IMR-90 (cell line): ENCODE data around the gene PKHD1. TPM values are rescaled to one million over a fixed set of nuclear protein-coding genes. Genes with fewer than 3 reads are reported as not detected.
"Not testable (repeated sequence)": the region's sequence is repeated elsewhere in the genome, so short reads cannot be mapped to it uniquely, and the experiment has no call there.

Source experiments
- ATAC-seq: fragments of 200-7000 bp; cut with Tn5 transposase; 2 replicates; pipeline ENCODE4 v1.9.1; 2020; ENCODE audit warnings: low read depth, mild to moderate bottlenecking, moderate library complexity
- BruUV-seq: library from RNA; stranded (reverse); fragments of 400-500 nt; replicated peaks from 2 replicates; lab custom pipeline; 2021; lab: Mats Ljungman, UMichigan
- CTCF ChIA-PET: fragments of 300-600 bp; formaldehyde crosslinking; extraction: SDS; loops from one replicate; lab custom pipeline; 2021; ENCODE audit warnings: antibody characterized with exemption; lab: Yijun Ruan, JAX
- POLR2A ChIA-PET: fragments of 300-600 bp; sonication (Branson Sonifier 250); formaldehyde crosslinking; loops from one replicate; lab custom pipeline; 2022; ENCODE audit warnings: antibody characterized with exemption; ENCODE audit not compliant: unreplicated experiment; lab: Charles Lee
- DNase-seq: peaks from one replicate; pipeline ENCODE4 v3.0.0; 2013
- H2AFZ ChIP-seq: replicated peaks from 2 replicates; pipeline ENCODE3; 2013; ENCODE audit warnings: low read length, mild to moderate bottlenecking; ENCODE audit not compliant: poor library complexity
- H2AK5ac ChIP-seq: 2 replicates; pipeline ENCODE4 v1.6.1; 2013; ENCODE audit warnings: low read depth, low read length, inconsistent platforms
- H2AK9ac ChIP-seq: replicated peaks from 2 replicates; pipeline ENCODE3; 2013; ENCODE audit warnings: mild to moderate bottlenecking, low read depth, low read length, moderate library complexity; ENCODE audit not compliant: poor library complexity
- H2BK120ac ChIP-seq: 2 replicates; pipeline ENCODE4 v1.6.1; 2013; ENCODE audit warnings: low read depth, low read length, inconsistent platforms
- H2BK15ac ChIP-seq: 3 replicates; pipeline ENCODE4 v1.6.1; 2013; ENCODE audit warnings: low read depth, low read length, inconsistent platforms
- H2BK20ac ChIP-seq: 2 replicates; pipeline ENCODE4 v1.6.1; 2013; ENCODE audit warnings: low read depth, mild to moderate bottlenecking, inconsistent platforms, low read length, moderate library complexity
- H2BK5ac ChIP-seq: 2 replicates; pipeline ENCODE4 v1.6.1; 2013; ENCODE audit warnings: mild to moderate bottlenecking, low read depth, low read length, inconsistent platforms; ENCODE audit not compliant: poor library complexity, severe bottlenecking
- H3K14ac ChIP-seq: replicated peaks from 2 replicates; pipeline ENCODE4 v1.6.1; 2013; ENCODE audit warnings: low read depth, low read length, inconsistent platforms
- H3K18ac ChIP-seq: 2 replicates; pipeline ENCODE4 v1.6.1; 2013; ENCODE audit warnings: low read depth, low read length, control low read depth
- H3K23ac ChIP-seq: 2 replicates; pipeline ENCODE4 v1.6.1; 2013; ENCODE audit warnings: low read depth, low read length, inconsistent platforms
- H3K27ac ChIP-seq: 2 replicates; pipeline ENCODE4 v1.5.1; 2013; ENCODE audit warnings: mild to moderate bottlenecking, control low read depth, low read length; ENCODE audit not compliant: insufficient read depth
- H3K27me3 ChIP-seq: 2 replicates; pipeline ENCODE4 v1.6.1; 2013; ENCODE audit warnings: low read length; ENCODE audit not compliant: control insufficient read depth, insufficient read depth
- H3K36me3 ChIP-seq: 2 replicates; pipeline ENCODE4 v1.6.1; 2013; ENCODE audit warnings: low read length, mixed read lengths; ENCODE audit not compliant: control insufficient read depth, insufficient read depth
- H3K4ac ChIP-seq: 2 replicates; pipeline ENCODE4 v1.6.1; 2013; ENCODE audit warnings: low read depth, low read length, inconsistent platforms
- H3K4me1 ChIP-seq: 2 replicates; pipeline ENCODE4 v1.6.1; 2013; ENCODE audit warnings: low read length, mixed read lengths; ENCODE audit not compliant: control insufficient read depth, insufficient read depth
- H3K4me2 ChIP-seq: 2 replicates; pipeline ENCODE4 v1.6.1; 2013; ENCODE audit warnings: low read depth, mild to moderate bottlenecking, control low read depth, low read length, moderate library complexity
- H3K4me3 ChIP-seq: 2 replicates; pipeline ENCODE4 v1.5.1; 2013; ENCODE audit warnings: low read depth, mild to moderate bottlenecking, control low read depth, low read length, moderate library complexity; ENCODE audit not compliant: insufficient read depth
- H3K56ac ChIP-seq: 2 replicates; pipeline ENCODE4 v1.6.1; 2013; ENCODE audit warnings: low read length, inconsistent platforms; ENCODE audit not compliant: insufficient read depth; ENCODE audit errors: extremely low read depth
- H3K79me1 ChIP-seq, 2 experiments: 2 replicates each; pipeline ENCODE4 v1.6.1; 2013; ENCODE audit warnings: low read length in 2 of 2, inconsistent platforms in 1 of 2, low read depth in 1 of 2
- H3K9ac ChIP-seq: 2 replicates; pipeline ENCODE4 v1.6.1; 2013; ENCODE audit warnings: low read depth, low read length, control low read depth
- H3K9me1 ChIP-seq: 2 replicates; pipeline ENCODE4 v1.6.1; 2013; ENCODE audit warnings: low read length, inconsistent platforms; ENCODE audit not compliant: insufficient read depth
- H3K9me3 ChIP-seq: 2 replicates; pipeline ENCODE4 v1.6.1; 2013; ENCODE audit warnings: low read length; ENCODE audit not compliant: control insufficient read depth, insufficient read depth
- H4K20me1 ChIP-seq: 2 replicates; pipeline ENCODE4 v1.6.1; 2013; ENCODE audit warnings: low read length, inconsistent platforms; ENCODE audit not compliant: insufficient read depth
- H4K5ac ChIP-seq: 2 replicates; pipeline ENCODE4 v1.6.1; 2013; ENCODE audit warnings: mild to moderate bottlenecking, low read depth, low read length, control low read depth
- H4K8ac ChIP-seq, 2 experiments: 2 replicates each; pipeline ENCODE4 v1.6.1; 2013; ENCODE audit warnings: low read depth in 2 of 2, low read length in 2 of 2, control low read depth in 1 of 2, inconsistent platforms in 1 of 2
- H4K91ac ChIP-seq: 2 replicates; pipeline ENCODE4 v1.6.1; 2013; ENCODE audit warnings: low read depth, low read length, inconsistent platforms; ENCODE audit not compliant: insufficient read depth
- WGBS, 2 experiments: methylation state at CpG; one replicate each; pipeline versions ENCODE4 v1.1.5 to v1.1.7; 2013; ENCODE audit warnings: missing lambda C conversion rate in 2 of 2; ENCODE audit not compliant: insufficient read length in 1 of 2; ENCODE audit errors: extremely low coverage in 2 of 2; 5-methylcytosine and 5-hydroxymethylcytosine counted together
- dilution Hi-C: fragments of 300-500 bp; cut with HindIII; formaldehyde crosslinking; loops from one replicate; pipeline ENCODE4 v1.14.3; 2018; ENCODE audit warnings: low sequenced_read_pairs; ENCODE audit not compliant: unreplicated experiment
- in situ Hi-C: fragments of 300-500 bp; cut with MboI; formaldehyde crosslinking; loops from 3 replicates; pipeline ENCODE4 v1.14.3; 2019; ENCODE audit warnings: low sequenced_read_pairs, inconsistent platforms, mixed read lengths
- intact Hi-C: fragments of 100-400 bp; cut with micrococcal nuclease; formaldehyde crosslinking; loops from 2 replicates; pipeline ENCODE4 v1.10.0; 2022
- polyA plus RNA-seq, 3 experiments: library from polyadenylated mRNA; depleted of rRNA; stranded (reverse); fragments of >200 nt; gene quantifications; 2 replicates each; pipeline ENCODE4 v1.2.3, GENCODE V29; 2012; ENCODE audit warnings: low replicate concordance in 1 of 3
- total RNA-seq: library from RNA; depleted of rRNA; stranded (reverse); fragments of >200 nt; gene quantifications from 2 replicates; pipeline ENCODE4 v1.2.3, GENCODE V29; 2012

PKHD1 gene
- total and polyA plus RNA-seq, 2 of the 4 experiments (the other 2 are of a cell fraction) = not detected

DNA sequence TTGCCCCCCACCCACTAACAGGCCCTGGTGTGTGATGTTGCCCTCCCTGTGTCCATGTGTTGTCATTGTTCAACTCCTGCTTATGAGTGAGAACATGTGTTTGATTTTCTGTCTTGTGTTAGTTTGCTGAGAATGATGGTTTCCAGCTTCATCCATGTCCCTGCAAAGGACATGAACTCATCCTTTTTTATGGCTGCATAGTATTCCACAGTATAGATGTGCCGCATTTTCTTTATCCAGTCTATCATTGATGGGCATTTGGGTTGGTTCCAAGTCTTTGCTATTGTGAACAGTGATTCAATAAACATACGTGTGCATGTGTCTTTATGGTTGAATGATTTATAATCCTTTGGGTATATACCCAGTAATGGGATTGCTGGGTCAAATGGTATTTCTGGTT is 169.1 kb downstream of the PKHD1 start:
- dilution Hi-C loops, in situ Hi-C loops, intact Hi-C loops: not testable (repeated sequence)

More for the DNA sequence above, 169.1 kb downstream of the PKHD1 start:
- H3K23ac ChIP-seq, H2BK120ac ChIP-seq, H3K27ac ChIP-seq, H2AK9ac ChIP-seq, H2BK20ac ChIP-seq, DNase-seq, H4K20me1 ChIP-seq, H3K4me3 ChIP-seq, BruUV-seq, H4K8ac ChIP-seq, H2BK5ac ChIP-seq, H3K4me1 ChIP-seq, H3K9me1 ChIP-seq, H3K9ac ChIP-seq, H3K18ac ChIP-seq, H3K4ac ChIP-seq, CTCF ChIA-PET, H3K36me3 ChIP-seq, H3K4me2 ChIP-seq, H2AFZ ChIP-seq, H4K91ac ChIP-seq, H4K5ac ChIP-seq, H3K79me1 ChIP-seq, H3K9me3 ChIP-seq, H3K56ac ChIP-seq, H2AK5ac ChIP-seq, POLR2A ChIA-PET, H3K27me3 ChIP-seq, H2BK15ac ChIP-seq, H3K14ac ChIP-seq, ATAC-seq: not testable (repeated sequence)
- no CpG with 5 or more reads among the region's 2 CpGs for WGBS, 2 experiments
